MM.1S (cell line): ENCODE data around the gene ELL.

Experiments used
- EZH2 ChIP-seq: fragments of 300-600 bp; sonication (generic); optimal IDR thresholded peaks from 2 replicates; pipeline ENCODE3; 2017; ENCODE audit warnings: low read depth, mild to moderate bottlenecking, antibody characterized with exemption, low read length, mixed read lengths
- EZH2phosphoT487 ChIP-seq: fragments of 300-600 bp; sonication (generic); IDR thresholded peaks from 2 replicates; pipeline ENCODE4 v1.6.1; 2018; ENCODE audit warnings: antibody characterized with exemption, low read length
- TF ChIP-seq, protein P1 (sequence below): fragments of 300-600 bp; sonication (generic); IDR thresholded peaks from 2 replicates; pipeline ENCODE4 v1.5.1; 2016; ENCODE audit warnings: antibody characterized with exemption, low read length, mixed read lengths

DNA sequence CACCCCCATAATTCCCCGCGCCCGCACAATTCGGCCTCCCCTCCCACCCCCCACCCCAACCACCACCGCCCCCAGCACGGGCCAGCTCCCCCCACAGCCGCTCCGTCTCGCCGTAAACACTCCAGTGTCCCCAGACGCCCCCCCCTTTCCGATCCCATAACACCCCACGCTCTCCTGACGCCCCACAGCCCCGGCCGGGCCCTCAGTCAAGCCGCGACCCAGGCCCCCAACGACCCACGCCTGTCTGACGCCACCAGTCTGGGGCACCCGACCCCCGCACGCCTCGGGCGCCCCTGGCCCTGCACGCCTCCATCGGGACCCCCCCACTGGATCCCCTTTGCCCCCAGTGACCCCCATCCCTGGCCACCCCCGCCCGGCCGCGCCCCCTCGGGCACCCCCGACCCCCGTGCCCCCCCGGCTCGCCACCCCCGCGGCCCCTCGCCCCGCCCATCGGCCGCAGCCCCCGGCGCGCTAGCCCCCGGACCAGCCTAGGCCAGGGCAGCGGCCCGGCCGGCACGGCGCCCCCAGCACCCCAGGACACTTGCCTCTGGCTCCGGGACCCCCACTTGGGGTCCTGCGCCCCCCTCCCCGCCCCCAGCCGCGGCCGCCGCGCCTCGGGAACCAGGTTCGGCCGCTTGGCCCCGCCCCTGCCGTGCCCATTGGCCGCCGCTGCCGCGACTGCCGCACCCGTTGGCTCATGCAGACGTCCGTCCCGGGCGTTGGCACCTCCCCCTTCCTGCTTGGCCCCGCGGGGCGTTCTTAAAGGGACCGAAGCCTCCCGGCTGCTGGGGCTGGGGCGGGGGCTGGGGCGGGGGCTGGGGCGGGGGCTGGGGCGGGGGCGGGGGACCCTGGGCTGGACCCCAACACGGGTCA, 21.3 kb upstream of the ELL start, which contains the start of gene FKBP8:
- no peak for TF ChIP-seq EZH2
- TF ChIP-seq, protein P1, sequence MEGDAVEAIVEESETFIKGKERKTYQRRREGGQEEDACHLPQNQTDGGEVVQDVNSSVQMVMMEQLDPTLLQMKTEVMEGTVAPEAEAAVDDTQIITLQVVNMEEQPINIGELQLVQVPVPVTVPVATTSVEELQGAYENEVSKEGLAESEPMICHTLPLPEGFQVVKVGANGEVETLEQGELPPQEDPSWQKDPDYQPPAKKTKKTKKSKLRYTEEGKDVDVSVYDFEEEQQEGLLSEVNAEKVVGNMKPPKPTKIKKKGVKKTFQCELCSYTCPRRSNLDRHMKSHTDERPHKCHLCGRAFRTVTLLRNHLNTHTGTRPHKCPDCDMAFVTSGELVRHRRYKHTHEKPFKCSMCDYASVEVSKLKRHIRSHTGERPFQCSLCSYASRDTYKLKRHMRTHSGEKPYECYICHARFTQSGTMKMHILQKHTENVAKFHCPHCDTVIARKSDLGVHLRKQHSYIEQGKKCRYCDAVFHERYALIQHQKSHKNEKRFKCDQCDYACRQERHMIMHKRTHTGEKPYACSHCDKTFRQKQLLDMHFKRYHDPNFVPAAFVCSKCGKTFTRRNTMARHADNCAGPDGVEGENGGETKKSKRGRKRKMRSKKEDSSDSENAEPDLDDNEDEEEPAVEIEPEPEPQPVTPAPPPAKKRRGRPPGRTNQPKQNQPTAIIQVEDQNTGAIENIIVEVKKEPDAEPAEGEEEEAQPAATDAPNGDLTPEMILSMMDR, result no peak
- no peak for TF ChIP-seq EZH2phosphoT487
